Immature natural killer cell (primary cell): ENCODE results near the gene MBD2. TPM values are rescaled to one million over a fixed set of nuclear protein-coding genes. Genes with fewer than 3 reads are reported as not detected.

Experiments
- DNase-seq, 3 donors: peaks; one replicate each; pipeline ENCODE4 v3.0.0; 2022; ENCODE audit warnings: mixed read lengths in 1 of 3
- H3K27ac Mint-ChIP-seq, 6 donors: one replicate each; pipeline ENCODE4 v1.8.0; 2020; ENCODE audit warnings: mixed read lengths in 6 of 6, mild to moderate bottlenecking in 5 of 6, inconsistent platforms in 4 of 6, moderate library complexity in 3 of 6
- H3K27me3 Mint-ChIP-seq, 3 donors: one replicate each; pipeline ENCODE4 v1.8.0; 2020 to 2021; ENCODE audit warnings: low read depth in 3 of 3, mild to moderate bottlenecking in 3 of 3, mixed read lengths in 3 of 3, moderate library complexity in 3 of 3, inconsistent platforms in 1 of 3
- H3K36me3 Mint-ChIP-seq, 3 donors: one replicate each; pipeline ENCODE4 v1.8.0; 2020; ENCODE audit warnings: mixed read lengths in 3 of 3, inconsistent platforms in 2 of 3, mild to moderate bottlenecking in 2 of 3
- H3K4me1 Mint-ChIP-seq, 2 donors: one replicate each; pipeline ENCODE4 v1.8.0; 2020; ENCODE audit warnings: inconsistent platforms in 2 of 2, mild to moderate bottlenecking in 2 of 2, mixed read lengths in 2 of 2, moderate library complexity in 1 of 2
- H3K4me3 Mint-ChIP-seq, 5 donors: one replicate each; pipeline ENCODE4 v1.8.0; 2020; ENCODE audit warnings: mild to moderate bottlenecking in 5 of 5, mixed read lengths in 5 of 5, inconsistent platforms in 3 of 5, moderate library complexity in 3 of 5
- H3K9me3 Mint-ChIP-seq, 6 donors: one replicate each; pipeline ENCODE4 v1.8.0; 2020; ENCODE audit warnings: mild to moderate bottlenecking in 6 of 6, mixed read lengths in 6 of 6, inconsistent platforms in 4 of 6, moderate library complexity in 3 of 6
- polyA plus RNA-seq, 3 donors: library from polyadenylated mRNA; unstranded; fragments of 300-500 nt; fragmentation: Illumina TruSeq; gene quantifications; one replicate each; pipeline ENCODE4 v1.2.3, GENCODE V29; 2021

The MBD2 gene
- polyA plus RNA-seq, 3 donors from 2014 or later = 3.7 to 8.1 (median 7.8) TPM

DNA sequence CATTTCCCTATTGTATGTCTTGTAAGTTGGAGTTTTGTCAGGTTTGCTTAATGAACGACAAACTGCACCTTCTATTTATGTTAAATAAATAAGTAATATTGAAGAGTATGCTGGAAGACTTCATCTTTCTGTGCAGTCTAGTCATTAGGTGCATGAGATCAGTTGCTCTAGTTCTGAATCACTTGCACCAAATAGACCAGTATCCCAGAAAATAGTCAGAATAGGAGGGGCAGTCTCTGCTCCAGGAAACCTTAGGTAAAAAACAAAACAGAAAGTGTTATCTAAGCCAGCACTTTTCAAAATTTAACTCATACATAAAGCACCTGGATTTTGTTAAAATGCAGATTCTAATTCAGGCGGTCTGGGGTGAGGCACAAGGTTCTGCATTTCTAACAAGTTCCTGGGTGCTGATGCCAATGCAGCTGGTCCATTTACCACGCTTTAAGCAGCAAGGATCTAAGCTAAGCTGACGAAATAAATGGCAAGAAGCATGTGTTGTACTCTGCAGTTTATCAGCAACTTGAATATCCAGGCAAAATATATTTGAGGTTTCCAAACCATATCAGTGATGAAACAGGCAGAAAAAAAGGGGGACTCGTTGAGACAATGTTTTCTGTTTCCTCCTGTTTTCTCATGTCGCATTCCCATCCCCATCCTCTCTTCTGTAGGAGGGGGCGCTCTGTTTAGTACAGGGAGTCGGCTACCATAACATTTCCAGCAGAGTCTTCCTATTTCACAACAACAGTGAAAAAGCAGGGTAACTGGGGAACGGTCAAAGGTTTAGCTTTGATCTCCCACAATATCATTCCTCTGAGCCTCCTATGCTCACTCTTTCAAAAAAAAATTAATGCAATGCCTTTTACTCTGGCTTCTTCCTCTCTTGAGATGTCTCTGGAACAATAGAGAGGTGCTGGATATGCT, 106.4 kb downstream of the MBD2 start:
- Mint-ChIP-seq H3K36me3 (peaks cover 0 to under 1% (median 0%) of the 10 kb centered on the region in 3 donors), H3K27me3 (peaks cover 0 to 5% (median 3%) of the 10 kb centered on the region in 3 donors), H3K4me1 (peaks cover 0 to 2% of the 10 kb centered on the region in 2 donors), H3K27ac (no peak overlapping the region), H3K4me3 (no peak overlapping the region), H3K9me3 (no peaks in the 10 kb centered on the region)
- no peak for DNase-seq

GRCh38 chr18:54116541-54117257, 107.8 kb downstream of the MBD2 start:
- no peak for DNase-seq
- Mint-ChIP-seq H3K4me3 (no peak overlapping the region), H3K9me3 (peaks cover 0 to 4% (median 2%) of the 10 kb centered on the region in 6 donors), H3K27me3 (peaks cover 2 to 9% (median 7%) of the 10 kb centered on the region in 3 donors), H3K4me1 (peaks cover 0 to 2% of the 10 kb centered on the region in 2 donors), H3K36me3 (peaks cover 0 to 6% (median 0%) of the 10 kb centered on the region in 3 donors), H3K27ac (no peak overlapping the region)

DNA sequence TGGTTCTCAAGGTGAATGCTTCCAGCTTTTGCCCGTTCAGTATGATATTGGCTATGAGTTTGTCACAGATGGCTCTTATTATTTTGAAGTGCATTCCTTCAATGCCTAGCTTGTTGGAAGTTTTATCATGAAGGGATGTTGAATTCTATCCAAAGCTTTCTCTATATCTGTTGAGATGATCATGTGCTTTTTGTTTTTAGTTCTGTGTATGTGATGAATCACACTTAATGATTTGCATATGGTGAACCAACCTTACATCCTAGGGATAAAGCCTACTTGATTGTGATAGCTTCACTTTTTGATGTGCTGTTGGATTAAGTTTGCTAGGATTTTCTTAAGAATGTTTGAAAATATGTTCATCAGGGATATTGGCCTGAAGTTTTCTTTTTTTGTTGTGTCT, 112.1 kb downstream of the MBD2 start:
- no peak overlapping the region for H3K27ac Mint-ChIP-seq
- H3K27me3 Mint-ChIP-seq = peaks cover 2 to 9% (median 7%) of the 10 kb centered on the region in 3 donors
- no peak for DNase-seq
- H3K4me1 Mint-ChIP-seq = no peaks in the 10 kb centered on the region
- H3K9me3 Mint-ChIP-seq = peaks cover 0 to 6% (median 2%) of the 10 kb centered on the region in 6 donors
- no peak overlapping the region for H3K4me3 Mint-ChIP-seq
- H3K36me3 Mint-ChIP-seq = peaks cover 0 to 6% (median 0%) of the 10 kb centered on the region in 3 donors

DNA sequence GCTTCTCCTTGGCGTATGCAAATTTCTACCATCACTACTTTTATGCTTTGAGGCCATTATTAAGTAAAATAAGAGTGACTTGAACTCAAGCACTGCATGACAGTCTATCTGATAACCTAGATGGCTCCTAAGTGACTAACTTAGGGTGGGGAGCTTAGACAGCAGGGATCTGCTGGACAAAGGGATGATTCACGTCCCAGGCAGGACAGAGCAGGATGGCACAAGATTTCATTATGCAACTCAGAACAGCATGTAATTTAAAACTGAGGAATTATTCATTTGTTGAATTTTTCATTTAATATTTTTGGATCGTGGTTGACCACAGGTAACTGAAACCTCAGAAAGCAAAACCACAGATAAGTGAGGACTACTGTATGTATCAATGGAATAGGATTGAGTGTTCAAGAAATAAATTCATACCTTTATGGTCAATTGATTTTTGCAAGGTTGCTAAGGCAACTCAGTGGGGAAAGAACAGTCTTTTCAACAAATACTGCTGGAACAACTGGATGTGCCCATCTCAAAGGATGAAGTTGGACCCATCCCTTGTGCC, 115.3 kb downstream of the MBD2 start:
- Mint-ChIP-seq H3K27ac (no peak overlapping the region), H3K4me1 (no peaks in the 10 kb centered on the region), H3K27me3 (peaks cover 2 to 7% (median 7%) of the 10 kb centered on the region in 3 donors), H3K4me3 (no peak overlapping the region), H3K36me3 (peaks cover 0 to 6% (median 0%) of the 10 kb centered on the region in 3 donors), H3K9me3 (peaks cover 0 to 6% (median 2%) of the 10 kb centered on the region in 6 donors)
- DNase-seq = no peak

DNA sequence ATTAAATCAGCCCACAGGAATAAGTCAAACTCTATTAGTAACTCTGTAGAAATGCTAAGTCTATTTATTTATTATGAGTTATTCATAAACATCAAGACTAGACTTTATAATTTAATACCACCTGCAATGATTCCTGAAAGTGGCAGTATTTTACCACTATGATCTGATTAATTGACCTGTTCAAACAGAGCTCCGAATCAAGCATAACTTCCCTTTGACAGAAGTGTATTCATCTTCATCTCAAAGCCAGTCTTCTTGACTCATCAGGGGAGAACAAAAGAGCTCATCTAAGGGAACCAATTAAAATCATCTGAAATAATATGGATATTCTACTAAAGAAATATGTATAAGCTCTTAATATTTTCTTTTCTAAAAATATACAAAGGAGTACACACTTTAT, 122.3 kb downstream of the MBD2 start:
- H3K4me3 Mint-ChIP-seq = no peak overlapping the region
- H3K9me3 Mint-ChIP-seq = peaks cover 0 to 12% (median 5%) of the 10 kb centered on the region in 6 donors
- H3K36me3 Mint-ChIP-seq = peaks cover 0 to 4% (median 0%) of the 10 kb centered on the region in 3 donors
- no peaks in the 10 kb centered on the region for H3K4me1 Mint-ChIP-seq
- H3K27ac Mint-ChIP-seq = no peak overlapping the region
- DNase-seq = no peak
- peaks cover 1 to 2% (median 2%) of the 10 kb centered on the region in 3 donors for H3K27me3 Mint-ChIP-seq

Other genes with a start within 250 kb of the MBD2 start
- gene POLI, start 44.8 kb upstream of the MBD2 start, polyA plus RNA-seq = 1 to 10 TPM; 2.7 to 3.9 (median 2.8) TPM
- not detected for gene STARD6, start 133.2 kb upstream of the MBD2 start, polyA plus RNA-seq
- 1 to 10 TPM in 1 of 3 donors, under 1 TPM in 1, not detected in 1; 0.20 to 1.1 TPM for gene C18orf54, start 133.2 kb upstream of the MBD2 start, polyA plus RNA-seq